GM21447 (cell line): ENCODE results near the gene EXOC1.
"Not testable (repeated sequence)": the region's sequence is repeated elsewhere in the genome, so short reads cannot be mapped to it uniquely, and the experiment has no call there.

Source experiments
- ATAC-seq: cut with Tn5 transposase; IDR thresholded peaks from one replicate; pipeline ENCODE4 v1.9.1; 2021; ENCODE audit not compliant: unreplicated experiment

The EXOC1 gene

GRCh38 chr4:55853484-55854046 is at the start of gene EXOC1:
EXOC1 (plus strand) TSS chr4:55853648; CDS start chr4:55858324, 4,676 bp downstream.
- peak; percentile 98 for ATAC-seq

- ATAC-seq = no peak
Observed at GRCh38 chr4:55807556-55807955, 45.9 kb upstream of the EXOC1 start.

- no peak for ATAC-seq
Observed at GRCh38 chr4:55808186-55808585, 45.3 kb upstream of the EXOC1 start.

DNA sequence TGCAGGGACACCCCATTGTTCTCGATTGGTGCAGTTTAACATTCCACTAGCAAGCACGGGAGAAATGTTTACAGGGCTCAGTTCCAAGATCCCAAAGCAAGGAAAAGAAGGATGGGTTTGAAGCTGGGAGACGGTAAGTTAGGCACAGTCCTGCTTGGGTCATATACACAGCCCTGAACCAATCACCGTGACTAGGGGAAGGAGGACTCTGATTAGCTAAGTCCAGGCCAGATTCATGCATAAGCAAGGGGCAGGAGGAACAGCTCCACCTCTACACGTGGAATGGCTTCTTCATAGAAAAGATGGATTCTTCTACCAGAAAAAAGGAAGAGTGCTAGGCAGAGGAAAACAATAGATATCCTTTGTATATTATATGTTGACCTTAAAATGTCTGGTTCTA is 44.8 kb upstream of the EXOC1 start:
- no peak for ATAC-seq

GRCh38 chr4:55817691-55818090 is 35.8 kb upstream of the EXOC1 start:
- no peak for ATAC-seq

GRCh38 chr4:55819634-55820033 is 33.8 kb upstream of the EXOC1 start, which contains the start of gene EXOC1L:
EXOC1L (plus strand) TSS chr4:55819790; CDS start chr4:55820027, 237 bp downstream.
- no peak for ATAC-seq

- no peak for ATAC-seq
Observed at GRCh38 chr4:55820279-55820678, 33.2 kb upstream of the EXOC1 start.

DNA sequence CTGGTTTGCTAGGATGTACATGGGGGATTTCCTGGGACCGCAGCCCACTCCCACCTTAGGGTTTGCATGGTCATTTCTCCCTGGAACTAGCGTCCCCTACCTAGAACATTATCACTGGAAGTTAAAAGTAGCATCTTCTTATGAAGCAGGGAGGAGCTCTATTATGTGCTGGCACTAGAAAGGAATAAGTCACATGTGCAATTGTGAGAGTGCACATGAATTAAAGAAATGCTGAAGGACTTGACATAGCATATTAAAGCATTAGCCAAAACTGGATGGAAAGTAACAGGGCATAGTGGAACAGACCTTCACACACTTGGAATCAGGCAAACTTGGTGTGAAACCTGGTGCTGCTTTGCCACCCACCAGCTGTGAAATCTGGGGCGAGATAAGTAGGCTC is 31.1 kb upstream of the EXOC1 start:
- ATAC-seq = no peak

DNA sequence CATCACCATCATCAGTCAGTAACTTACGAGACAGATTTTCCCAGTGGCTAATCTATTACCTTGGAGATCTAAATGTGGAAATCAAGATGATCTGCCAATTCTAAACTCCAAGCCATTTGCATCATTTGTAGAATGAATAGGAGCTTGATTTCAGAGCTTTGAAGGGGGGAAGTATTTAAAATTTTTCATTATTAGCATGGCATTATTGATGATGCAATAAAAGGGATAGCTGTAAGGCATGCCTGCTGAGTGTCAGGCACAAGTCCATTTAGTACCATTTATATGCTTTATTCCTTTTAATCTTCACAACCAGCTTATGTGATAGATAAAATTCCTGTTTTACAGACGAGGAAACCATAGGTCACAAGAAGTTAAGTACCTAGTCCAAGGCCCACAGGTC is 28.6 kb upstream of the EXOC1 start:
- no peak for ATAC-seq

- no peak for ATAC-seq
Observed at GRCh38 chr4:55826986-55827385, 26.5 kb upstream of the EXOC1 start.

GRCh38 chr4:55827582-55827981 is 25.9 kb upstream of the EXOC1 start:
- ATAC-seq = no peak

- ATAC-seq = no peak
Observed at GRCh38 chr4:55830048-55830447, 23.4 kb upstream of the EXOC1 start.

DNA sequence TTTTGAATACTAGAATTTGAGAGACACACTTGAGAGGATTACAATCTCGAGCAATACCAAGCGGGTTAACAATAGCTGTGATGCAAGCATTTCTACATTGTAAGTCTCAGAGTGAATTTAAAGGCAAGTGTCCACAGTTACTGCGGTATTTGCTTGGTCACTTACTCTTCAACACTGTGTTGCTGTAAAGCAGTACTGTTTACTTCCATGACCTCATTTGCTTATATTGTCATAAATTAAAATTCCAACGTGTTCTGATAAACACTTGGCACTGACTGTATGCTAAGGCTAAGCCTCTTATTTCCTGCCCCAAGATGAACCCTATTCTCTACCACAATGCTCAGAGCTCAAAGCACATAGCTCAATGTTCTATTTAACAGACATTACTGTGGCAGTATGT is 22.7 kb upstream of the EXOC1 start:
- ATAC-seq = no peak

DNA sequence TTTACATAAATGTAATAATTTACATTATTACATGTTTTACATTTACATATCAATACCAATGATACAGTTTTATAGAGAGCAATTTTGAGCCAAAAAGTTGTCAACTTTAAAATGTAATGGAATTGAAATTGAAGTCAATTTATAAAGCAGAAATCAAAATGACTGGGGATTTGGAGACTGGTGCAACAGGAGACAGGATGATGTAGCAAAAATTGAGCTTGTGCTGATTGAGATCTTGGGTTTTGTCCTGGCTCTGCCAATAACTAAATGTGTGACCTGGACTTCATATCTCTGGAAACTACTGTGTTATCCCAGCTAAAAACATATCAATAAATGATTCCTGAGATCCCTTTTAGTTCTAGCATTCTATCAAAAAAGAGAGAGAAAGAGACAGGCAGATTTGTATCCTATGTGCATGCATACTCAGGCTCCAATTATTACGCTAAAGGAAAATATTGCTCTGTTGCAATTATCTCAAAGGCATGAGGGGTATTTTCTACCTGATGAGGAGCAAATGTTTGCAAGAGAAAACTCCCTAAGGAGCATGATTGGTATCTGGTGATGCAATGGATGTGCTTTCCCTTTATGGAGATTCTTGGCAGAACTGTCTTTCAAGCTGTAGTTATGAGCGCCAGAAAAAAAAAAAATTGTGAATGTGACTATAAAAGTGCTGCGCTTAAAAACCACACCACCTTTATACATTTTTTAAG is 19.2 kb upstream of the EXOC1 start:
- ATAC-seq = no peak

DNA sequence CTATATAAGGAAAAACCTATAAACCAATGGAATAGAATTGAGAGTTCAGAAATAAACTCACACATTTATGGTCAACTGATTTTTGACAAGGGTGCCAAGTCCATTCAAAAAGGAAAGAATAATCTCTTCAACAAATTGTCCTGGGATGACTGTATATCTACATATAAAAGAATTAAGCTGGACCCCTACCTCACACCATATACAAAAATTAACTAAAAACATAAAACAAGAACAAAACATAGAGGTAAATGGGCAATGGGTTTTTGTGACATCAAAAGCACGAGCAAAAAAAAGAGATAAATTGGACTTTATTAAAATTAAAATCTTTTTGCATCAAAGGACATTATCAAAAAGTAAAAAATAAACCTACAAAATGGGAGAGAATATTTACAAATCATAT is 15.5 kb upstream of the EXOC1 start:
- no peak for ATAC-seq

DNA sequence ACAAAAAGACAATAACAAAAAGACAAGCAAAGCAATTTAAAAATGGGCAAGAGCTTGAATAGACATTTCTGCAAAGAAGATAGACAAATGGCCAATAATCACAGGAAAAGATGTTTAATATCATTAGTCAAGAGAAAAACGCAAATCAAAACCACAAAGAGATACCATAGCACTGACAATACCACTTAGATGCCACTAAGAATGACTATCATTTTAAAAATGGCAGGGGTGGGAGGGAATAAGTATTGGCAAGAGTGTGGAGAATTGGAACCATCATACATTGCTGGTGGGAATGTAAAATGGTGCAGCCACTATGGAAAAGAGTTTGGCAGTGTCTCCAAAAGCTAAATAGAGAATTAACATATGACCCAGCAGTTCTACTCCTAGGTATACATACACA is 15.1 kb upstream of the EXOC1 start:
- ATAC-seq = no peak

GRCh38 chr4:55838952-55839351 is 14.5 kb upstream of the EXOC1 start:
- no peak for ATAC-seq

- ATAC-seq = no peak
Observed at GRCh38 chr4:55840956-55841355, 12.5 kb upstream of the EXOC1 start.

GRCh38 chr4:55841373-55842239 is 11.8 kb upstream of the EXOC1 start:
- ATAC-seq = not testable (repeated sequence)

- ATAC-seq = not testable (repeated sequence)
Observed at GRCh38 chr4:55842312-55842711, 11.1 kb upstream of the EXOC1 start.

DNA sequence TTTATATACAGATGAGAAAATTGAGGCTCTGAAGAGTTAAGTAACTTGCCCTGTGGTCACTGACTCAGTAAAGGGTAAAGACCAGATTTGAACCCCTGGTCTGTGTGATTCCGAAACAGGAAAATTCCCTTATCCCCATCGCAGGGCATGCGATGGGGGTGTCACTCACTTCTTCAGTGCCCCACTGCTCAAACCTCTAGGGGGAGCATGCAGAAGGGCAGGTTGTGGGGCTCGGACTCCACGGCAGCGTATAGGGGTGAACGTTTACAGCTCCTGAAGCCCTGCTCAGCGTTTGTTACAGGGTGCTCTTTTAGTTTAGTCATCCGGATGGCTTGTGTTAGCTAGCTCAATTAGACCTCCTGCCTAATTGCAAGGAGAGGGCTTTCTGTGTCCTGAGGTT is 3.7 kb upstream of the EXOC1 start:
- no peak for ATAC-seq

- ATAC-seq = no peak
Observed at GRCh38 chr4:55851885-55852284, 1.6 kb upstream of the EXOC1 start.
